Measurements from ENCODE around the gene PTGS1. TPM values are rescaled to one million over a fixed set of nuclear protein-coding genes. Genes with fewer than 3 reads are reported as not detected.

The PTGS1 gene
- total RNA-seq, 1 experiment from 2014 or later, result 61.2 TPM

GRCh38 chr9:122340161-122340560, 30.7 kb upstream of the PTGS1 start:
- POLR2A ChIA-PET, result no interaction called here
- Histone ChIP-seq H3K36me3 (ENCODE audit: control insufficient read depth, insufficient read depth, low read length) (no peaks in the 10 kb centered on the region), H3K4me3 (ENCODE audit: low read depth in 2 of 2, low read length in 2 of 2) (no peak overlapping the region), H3K4me1 (ENCODE audit: control insufficient read depth, insufficient read depth, low read length) (no peaks in the 10 kb centered on the region), H3K27me3 (ENCODE audit: control insufficient read depth, insufficient read depth, low read length) (no peaks in the 10 kb centered on the region), H3K27ac (ENCODE audit: low read length) (no peak overlapping the region), H3K9me3 (ENCODE audit: control insufficient read depth, insufficient read depth, low read depth, low read length) (no peaks in the 10 kb centered on the region)
- ATAC-seq (no peak), DNase-seq (ENCODE audit: low read depth, low spot score) (no peak)
- no peak for TF ChIP-seq TCF7L2 (IDR thresholded peaks at IDR 0.05; ENCODE audit: low read depth, low read length)
- no peak for TF ChIP-seq POLR2AphosphoS5 (IDR thresholded peaks at IDR 0.05; ENCODE audit: low read depth, low read length)
- TF ChIP-seq REST (IDR thresholded peaks at IDR 0.05; ENCODE audit: insufficient read depth in 1 of 2, low read depth in 2 of 2, low read length in 1 of 2), result no peak
- TF ChIP-seq SIN3A (IDR thresholded peaks at IDR 0.05; ENCODE audit: borderline replicate concordance, insufficient read depth, low read depth, low read length), result no peak
- TF ChIP-seq CTCF (IDR thresholded peaks at IDR 0.05), result no peak
- in situ Hi-C loops (cut with HindIII; ENCODE audit: low pct_unique_long_range_greater_than_20kb, low sequenced_read_pairs), result no loop called here
- BruUV-seq (replicated peaks), result no TSS peak
- intact Hi-C loops (cut with micrococcal nuclease; ENCODE audit: unreplicated experiment), result no loop called here
- CTCF ChIA-PET, result no interaction called here

DNA sequence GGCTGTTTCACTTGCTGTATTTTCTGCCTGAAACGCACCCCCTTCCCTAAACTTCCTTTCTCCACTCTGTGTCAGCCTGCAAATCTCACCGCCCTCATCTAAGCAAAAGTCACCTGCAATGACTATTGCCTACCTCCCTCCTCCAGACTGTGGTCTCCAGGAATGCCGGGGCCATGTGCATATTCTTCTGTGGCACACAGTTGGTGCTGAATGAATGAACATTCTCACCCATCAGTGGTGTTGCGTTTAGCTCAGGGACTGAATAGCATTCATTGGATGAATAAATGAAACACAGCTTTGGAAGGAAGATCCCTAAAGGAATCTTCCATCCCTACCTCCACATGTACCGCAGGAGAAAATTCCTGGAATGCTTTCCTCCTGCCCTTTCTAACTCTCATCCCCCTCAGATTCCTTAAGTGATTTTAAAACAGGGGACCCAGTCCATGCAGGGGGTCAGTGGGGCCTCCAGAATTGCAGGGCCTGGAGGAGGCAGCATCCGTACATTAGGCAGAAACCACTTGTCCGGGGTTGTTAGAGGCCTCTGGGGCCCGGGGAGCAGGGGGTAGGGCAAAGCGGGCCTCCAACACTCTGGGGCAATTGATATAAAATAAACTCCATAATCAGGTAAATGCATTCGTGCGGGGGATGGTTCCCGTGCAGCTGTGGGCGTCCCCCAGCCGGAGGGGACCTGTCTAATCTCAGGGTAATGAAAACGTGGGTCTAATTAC, 28.3 kb upstream of the PTGS1 start:
- no peaks in the 10 kb centered on the region for H3K9me3 ChIP-seq (ENCODE audit: control insufficient read depth, insufficient read depth, low read depth, low read length)
- no peak overlapping the region for H3K27ac ChIP-seq (ENCODE audit: low read length)

More for the DNA sequence above, 28.3 kb upstream of the PTGS1 start:
- Histone ChIP-seq H3K36me3 (ENCODE audit: control insufficient read depth, insufficient read depth, low read length) (no peaks in the 10 kb centered on the region), H3K27me3 (ENCODE audit: control insufficient read depth, insufficient read depth, low read length) (no peaks in the 10 kb centered on the region), H3K4me1 (ENCODE audit: control insufficient read depth, insufficient read depth, low read length) (peaks cover 2% of the 10 kb centered on the region; the same call in 1 of the 2 replicates), H3K4me3 (ENCODE audit: low read depth in 2 of 2, low read length in 2 of 2) (no peak overlapping the region)
- no peak for TF ChIP-seq REST (IDR thresholded peaks at IDR 0.05; ENCODE audit: insufficient read depth in 1 of 2, low read depth in 2 of 2, low read length in 1 of 2)
- no peak for TF ChIP-seq SIN3A (IDR thresholded peaks at IDR 0.05; ENCODE audit: borderline replicate concordance, insufficient read depth, low read depth, low read length)
- no peak for TF ChIP-seq POLR2AphosphoS5 (IDR thresholded peaks at IDR 0.05; ENCODE audit: low read depth, low read length)
- TF ChIP-seq TCF7L2 (IDR thresholded peaks at IDR 0.05; ENCODE audit: low read depth, low read length), result no peak
- TF ChIP-seq CTCF (IDR thresholded peaks at IDR 0.05), result no peak
- intact Hi-C loops (cut with micrococcal nuclease; ENCODE audit: unreplicated experiment) (no loop called here), in situ Hi-C loops (cut with HindIII; ENCODE audit: low pct_unique_long_range_greater_than_20kb, low sequenced_read_pairs) (no loop called here)
- POLR2A ChIA-PET, result no interaction called here
- CTCF ChIA-PET, result no interaction called here
- DNase-seq (ENCODE audit: low read depth, low spot score), result no peak
- ATAC-seq, result no peak
- BruUV-seq (replicated peaks), result no TSS peak
